Measurements from ENCODE around the gene OSGEP.

Gene OSGEP

DNA sequence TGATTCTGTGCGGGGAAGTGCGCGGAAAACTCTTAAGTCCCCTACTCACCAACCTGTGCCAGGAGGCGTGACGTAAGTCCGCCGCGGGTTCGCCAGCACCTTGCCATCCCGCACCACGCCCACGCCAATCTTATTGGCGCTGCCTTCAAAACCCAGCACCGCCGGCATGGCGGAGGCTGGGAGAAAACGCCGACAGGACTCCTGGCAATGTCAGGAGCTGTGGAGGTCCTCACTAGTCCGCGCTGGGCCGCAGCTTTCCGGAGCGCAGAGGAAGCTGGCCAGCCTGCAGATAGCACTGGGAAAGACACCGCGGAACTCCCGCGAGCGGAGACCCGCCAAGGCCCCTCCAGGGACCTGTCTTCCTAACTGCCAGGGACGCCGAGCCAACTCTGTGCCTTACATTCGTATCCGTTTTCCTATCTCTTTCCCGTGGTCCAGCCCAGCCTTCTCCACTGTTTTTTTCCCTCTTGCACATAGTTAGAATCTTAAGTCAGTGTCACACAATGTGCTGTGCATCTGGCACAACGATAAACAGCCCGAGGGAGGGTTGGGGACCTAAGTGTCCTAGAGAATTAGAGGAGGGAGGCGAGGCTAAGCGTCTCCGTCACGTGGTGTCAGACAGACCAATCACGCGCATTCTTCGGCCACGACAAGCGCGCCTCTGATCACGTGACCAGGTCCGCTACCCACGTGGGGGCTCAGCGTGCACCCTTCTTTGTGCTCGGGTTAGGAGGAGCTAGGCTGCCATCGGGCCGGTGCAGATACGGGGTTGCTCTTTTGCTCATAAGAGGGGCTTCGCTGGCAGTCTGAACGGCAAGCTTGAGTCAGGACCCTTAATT is at the start of gene OSGEP, which contains the start of gene APEX1:
TSS of gene OSGEP (minus strand) at position 297 of the 839 bp plus-strand sequence. CDS start at position 168, 129 bp downstream.
TSS of gene APEX1 (plus strand) at position 711 of the 839 bp plus-strand sequence. CDS start 420 bp downstream, outside the sequence.
- DNase-seq (ENCODE audit: low read depth in 1 of 2, low spot score in 1 of 2) = peak; percentile 89 to 94

DNA sequence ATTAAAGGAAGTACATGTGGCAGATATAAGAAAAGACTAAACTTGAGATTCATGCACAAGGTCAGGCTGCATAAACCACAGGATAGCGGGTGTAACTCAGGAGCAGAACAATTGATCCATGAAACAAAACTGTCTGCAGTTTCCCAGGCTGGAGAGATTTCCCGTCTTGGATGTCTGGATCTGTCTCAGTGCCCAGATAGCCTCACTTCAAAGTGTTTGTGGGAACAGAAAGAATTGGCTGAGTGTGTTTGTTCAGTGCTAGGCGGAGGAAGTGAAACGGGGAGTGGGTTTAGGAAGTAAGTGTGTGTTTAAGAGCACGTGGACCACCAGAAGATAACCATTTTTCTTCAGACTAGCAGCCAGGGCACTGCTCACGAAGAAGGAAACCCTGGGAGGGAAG is 49.3 kb upstream of the OSGEP start:
- no peak for DNase-seq (ENCODE audit: low read depth in 1 of 2, low spot score in 1 of 2)

DNA sequence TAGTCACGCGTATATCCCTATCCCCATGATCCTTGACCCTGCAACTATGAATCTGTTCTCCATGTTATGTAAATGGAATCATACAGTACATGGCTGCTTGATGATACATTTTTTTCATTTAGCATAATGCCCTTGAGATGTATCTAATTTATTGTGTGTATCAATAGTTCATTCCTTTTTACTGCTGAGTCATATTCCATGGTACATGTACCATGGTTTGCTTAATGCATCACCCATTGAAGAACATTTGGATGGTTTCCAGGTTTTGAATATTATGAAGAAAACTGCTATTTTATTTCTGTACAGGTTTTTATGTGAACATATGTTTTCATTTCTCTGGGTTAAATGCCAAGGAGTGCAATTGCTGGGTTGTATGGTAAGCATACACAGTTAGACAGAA is 46.7 kb upstream of the OSGEP start:
- no peak for DNase-seq (ENCODE audit: low read depth in 1 of 2, low spot score in 1 of 2)

DNA sequence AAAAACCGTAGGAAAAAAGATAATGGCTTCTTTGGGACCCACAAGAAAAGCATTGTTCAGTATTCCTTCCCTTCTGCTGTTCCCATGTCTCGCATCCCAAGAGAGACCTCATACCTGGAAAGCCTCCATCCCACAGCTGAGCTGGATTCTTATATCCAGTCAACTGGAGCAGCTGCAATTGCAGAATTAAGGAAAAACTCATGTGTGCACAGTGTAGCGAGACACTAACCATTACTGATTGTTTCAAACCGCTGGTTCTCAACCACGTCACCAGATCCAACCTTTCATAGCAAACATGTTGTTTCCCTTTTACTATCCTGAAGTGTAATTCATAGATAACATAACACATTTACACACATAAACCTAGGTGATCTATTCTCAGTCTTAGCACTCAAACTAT is 45.3 kb upstream of the OSGEP start:
- DNase-seq (ENCODE audit: low read depth in 1 of 2, low spot score in 1 of 2) = no peak

DNA sequence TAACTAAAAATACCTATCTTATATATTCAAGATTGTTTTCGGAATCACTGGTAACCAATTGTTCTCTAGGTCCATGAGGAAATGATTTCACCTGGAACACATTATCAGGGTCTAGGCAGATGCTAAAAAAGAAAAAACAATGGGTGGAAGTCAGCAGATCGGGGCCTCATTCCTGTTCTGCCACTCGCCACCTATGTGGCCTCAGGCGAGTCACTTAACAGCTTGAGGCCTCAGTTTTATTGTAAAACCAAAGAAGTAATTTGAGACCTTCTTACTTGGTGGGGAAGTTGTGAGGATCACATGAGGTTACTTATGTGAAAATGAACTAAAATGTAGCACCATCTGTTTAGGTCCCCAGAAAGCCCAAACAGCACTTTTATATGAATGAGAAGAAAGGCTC is 44.5 kb upstream of the OSGEP start:
- no peak for DNase-seq (ENCODE audit: low read depth in 1 of 2, low spot score in 1 of 2)

DNA sequence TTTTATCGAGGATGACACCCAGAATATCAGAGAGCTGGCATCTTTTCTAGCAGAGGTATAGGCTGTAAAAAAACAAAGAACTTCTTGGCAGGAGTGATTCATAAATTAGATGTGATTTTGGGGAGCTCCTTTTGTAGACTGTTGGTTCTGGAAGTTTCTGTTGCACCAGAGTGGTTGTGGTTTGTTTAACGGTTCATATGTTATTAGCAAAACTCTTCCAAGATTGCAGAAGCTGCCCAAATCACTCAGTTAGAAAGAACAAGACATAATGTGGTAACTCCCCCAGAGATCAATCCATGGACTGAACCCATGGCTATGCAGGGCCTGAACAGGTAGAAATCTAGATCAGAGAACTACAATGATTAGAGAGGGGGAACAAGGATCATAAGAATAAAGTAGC is 44.0 kb upstream of the OSGEP start:
- DNase-seq (ENCODE audit: low read depth in 1 of 2, low spot score in 1 of 2) = no peak

DNA sequence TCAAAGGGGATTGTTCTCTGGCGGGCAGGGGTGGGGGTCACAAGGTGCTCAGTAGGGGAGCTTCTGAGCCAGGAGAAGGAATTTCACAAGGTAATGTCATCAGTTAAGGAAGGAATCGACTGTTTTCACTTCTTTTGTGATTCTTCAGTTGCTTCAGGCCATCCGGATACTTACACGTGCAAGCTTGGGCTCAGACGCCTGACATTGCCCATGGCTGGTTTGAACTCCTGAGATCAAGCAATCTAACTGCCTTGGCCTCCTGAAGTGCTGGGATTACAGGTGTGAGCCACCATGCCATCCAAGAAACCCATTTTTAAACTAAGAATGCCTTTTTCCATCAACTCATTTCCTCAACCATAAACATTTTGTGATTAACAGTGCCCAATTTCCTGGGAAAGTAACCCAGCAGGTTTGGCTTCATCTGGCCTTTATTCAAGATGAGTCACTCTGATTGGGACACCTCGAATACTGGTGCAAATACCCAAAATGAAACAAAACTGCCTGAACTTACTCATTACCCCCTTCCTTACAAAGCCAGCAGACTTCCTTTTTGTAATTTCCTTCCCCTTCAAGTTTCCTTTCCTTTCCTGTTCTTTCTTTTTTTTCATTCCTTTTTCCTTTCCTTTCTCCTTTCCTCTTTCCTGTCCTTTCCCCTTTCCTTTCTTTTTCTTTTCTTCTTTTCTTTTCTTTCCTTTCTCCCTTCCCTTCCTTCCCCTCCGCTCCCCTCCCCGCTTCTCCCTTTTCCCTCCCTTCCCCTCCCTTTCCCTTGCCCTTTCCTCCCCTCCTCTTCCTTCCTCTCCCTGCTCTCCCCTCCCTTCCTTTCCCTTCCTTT is 40.5 kb upstream of the OSGEP start:
- DNase-seq (ENCODE audit: low read depth in 1 of 2, low spot score in 1 of 2) = no peak

DNA sequence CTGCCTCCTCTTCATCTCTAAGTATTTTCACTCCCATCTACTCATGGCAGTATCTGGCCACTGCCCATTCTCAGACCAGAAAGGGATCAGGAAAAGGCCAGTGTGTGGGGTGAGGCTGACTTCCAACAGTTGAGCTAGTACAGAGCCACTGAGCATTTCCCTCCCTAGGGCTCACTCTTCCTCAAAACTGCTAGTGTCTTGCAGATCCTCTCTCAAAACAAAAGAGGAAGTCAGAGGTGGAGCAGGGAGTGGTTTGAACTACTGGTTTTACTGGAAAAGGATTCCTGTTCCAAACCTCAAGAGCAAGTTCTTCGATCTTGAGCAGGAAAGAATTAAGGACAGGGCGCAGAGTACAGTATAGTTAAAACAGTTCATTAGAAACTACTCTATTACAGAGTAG is 39.0 kb upstream of the OSGEP start:
- DNase-seq (ENCODE audit: low read depth in 1 of 2, low spot score in 1 of 2) = no peak

DNA sequence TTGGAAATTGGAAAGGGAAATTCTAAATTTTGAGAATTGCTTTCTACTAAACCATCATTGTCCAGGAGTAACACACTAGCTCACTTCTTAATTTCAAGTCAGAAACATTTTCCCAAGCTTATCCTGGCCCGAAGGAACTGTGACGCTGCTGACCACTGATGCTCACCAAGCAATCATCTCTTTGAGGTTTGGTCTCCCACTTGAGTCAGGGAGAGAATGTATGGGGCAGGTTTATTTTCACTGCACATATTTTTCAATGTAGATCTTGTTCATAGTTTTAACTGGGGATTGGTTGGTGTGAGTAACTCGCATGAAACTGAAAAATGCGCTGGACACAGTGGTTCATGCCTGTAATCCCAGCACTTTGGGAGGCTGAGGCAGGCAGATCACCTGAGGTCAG is 37.9 kb upstream of the OSGEP start:
- DNase-seq (ENCODE audit: low read depth in 1 of 2, low spot score in 1 of 2) = no peak

DNA sequence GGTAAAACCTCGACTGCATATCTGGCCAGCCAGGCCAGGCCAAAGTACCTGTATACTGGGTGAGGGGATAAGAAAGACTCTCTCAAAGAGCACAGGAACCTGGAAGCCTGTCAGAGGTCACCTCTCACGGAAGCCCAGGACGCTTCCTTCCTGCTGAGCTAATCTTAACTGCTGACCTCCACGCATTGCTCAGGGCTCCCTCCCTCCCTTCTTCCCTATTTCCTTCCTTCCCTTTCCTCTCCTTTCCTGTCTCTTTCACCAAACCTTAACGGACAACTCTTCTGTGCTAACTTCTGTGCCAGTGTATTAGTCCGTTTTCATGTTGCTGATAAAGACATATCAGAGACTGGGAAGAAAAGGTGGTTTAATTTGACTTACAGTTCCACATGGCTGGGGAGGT is 36.0 kb upstream of the OSGEP start:
- DNase-seq (ENCODE audit: low read depth in 1 of 2, low spot score in 1 of 2) = no peak

DNA sequence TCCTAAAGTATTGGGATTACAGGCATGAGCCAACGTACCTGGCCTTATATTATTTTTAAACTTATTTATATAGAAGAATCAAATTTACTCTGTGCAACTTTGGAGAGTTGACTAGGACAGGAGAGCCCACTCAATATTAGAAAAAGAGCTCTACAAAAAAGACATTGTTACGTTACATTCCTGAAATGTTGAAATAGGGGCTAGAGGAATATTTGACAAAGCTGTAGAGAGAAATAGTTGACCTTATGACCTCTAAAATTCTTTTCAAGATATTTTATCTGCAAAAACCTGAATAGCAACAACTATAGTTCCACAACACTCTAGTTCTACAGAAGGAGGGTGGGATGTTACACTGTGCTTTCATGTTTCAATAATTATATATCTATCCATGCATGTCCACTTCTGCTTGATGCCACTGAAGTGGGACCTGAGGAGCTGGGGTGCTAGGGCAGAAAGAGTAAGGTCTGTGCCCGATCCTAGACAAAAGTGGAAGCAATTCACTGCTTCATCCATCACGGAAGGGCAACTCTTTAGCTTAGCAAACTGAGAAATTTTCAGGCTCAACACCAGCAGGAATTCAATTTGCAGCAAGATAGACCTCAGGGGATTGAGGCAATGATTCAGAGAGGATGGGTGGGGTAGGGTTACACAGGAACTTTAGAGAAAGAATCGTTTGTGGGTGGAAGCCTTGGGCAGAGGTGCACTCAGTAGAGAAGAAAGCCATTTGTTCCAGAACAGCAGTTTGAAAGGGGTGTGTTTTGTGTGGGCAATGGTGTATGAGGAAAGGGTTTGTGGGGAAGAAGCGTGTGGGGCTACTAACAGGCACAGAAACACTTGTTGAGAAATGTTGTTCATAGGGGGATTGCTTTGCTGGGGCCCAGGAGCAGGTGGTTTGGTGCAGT is 34.7 kb upstream of the OSGEP start:
- DNase-seq (ENCODE audit: low read depth in 1 of 2, low spot score in 1 of 2) = no peak

DNA sequence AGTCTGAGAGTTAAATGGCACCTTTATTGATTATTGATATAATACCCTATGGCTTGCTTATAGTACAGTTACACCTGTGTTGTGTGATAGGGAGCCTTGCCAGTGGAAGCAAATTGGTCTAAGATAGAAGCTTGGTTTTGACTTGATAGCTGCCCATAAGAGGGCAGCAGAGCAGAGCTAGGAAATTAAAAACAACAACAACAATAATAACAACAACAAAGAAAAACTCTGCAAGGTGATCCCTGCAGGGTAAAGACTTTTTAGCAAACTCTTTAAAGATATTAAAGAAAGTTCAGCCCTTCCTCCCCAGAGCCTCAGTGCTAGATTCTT is 32.7 kb upstream of the OSGEP start:
- no peak for DNase-seq (ENCODE audit: low read depth in 1 of 2, low spot score in 1 of 2)

DNA sequence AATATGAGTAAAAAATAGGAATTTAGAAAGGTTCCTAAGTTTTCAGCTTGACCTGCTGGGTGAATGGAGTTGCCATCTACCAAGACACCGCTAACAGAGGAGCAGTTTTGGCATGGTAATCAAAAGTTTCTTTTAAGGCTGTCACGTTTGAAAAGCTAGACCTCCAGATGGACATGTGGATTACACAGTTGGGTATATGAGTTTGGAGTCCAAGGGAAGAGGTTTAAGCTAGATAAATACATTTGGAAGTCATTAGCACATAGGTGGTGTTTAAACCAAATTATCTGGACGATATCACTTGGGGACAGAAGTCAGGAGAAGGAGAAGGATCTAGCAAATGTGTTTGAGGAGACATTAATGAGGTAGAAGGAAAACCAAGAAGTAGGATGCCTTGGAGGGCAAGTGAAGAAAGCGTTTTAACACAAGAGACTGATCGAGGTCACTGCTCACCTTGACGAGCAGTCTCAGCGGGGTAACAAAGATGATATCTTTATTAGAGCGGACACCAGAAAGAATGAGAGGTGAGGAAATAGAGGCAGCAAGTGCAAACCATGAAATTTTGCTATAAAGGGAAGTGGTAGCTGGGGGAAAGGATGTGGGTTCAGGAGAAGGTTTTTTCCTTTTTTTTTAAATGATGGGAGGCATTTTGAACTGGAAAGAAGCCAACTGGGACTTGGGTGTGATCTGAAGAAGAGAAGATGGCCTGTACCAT is 32.2 kb upstream of the OSGEP start:
- DNase-seq (ENCODE audit: low read depth in 1 of 2, low spot score in 1 of 2) = no peak

DNA sequence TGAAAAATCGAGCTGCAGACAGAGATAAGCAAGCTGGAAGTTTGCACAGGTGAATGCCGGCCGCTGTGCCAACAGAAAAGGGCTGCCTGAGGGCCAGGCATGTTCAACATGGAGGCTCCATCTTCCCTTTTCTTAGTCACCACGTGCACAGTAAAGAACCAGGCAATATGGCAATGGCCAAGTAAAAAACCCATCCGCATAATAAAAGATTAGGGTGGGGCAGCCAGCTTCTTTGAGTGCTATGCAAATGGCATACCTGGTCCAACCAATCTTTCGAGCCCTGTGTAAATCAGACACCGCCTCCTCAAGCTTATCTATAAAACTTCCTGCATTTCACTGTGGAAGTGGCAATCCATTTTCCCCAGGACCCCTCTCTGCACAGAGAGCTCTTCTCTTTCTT is 31.3 kb upstream of the OSGEP start:
- no peak for DNase-seq (ENCODE audit: low read depth in 1 of 2, low spot score in 1 of 2)

DNA sequence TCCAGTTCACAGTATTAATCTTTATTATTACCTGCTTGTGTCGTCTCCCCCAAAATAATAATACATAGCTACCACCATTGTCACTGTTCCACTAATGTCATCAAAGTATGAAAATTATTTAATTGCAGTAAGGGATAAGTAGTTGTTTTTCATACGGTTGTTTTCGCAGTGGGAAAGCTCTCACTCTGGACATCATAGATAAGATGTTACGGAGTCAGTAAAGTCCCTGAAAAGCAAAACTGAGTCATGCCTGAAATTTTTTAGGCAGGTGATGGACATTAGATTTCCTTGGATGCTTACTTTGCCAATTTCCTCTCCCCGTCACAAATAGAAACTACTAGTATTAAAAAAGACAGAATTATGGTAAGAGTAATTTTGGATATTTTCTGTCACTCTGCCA is 27.8 kb upstream of the OSGEP start:
- DNase-seq (ENCODE audit: low read depth in 1 of 2, low spot score in 1 of 2) = no peak

DNA sequence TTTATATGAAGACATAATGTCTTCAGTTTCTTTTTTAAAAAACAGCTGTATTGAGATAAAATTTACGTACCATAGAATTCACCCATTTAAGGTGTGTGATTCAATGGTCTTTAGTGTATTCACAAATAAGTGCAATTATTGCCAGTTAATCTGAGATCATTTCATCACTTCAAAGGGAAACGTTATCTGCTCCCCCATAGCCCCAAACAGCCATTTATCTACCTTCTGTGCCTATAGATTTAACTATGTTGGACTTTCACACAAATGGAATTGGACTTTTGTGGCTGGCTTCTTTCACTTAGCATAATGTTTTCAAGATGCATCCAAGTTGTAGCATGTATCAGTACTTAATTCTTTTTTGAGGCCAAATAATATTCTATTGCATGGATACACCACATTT is 24.3 kb upstream of the OSGEP start:
- DNase-seq (ENCODE audit: low read depth in 1 of 2, low spot score in 1 of 2) = no peak

DNA sequence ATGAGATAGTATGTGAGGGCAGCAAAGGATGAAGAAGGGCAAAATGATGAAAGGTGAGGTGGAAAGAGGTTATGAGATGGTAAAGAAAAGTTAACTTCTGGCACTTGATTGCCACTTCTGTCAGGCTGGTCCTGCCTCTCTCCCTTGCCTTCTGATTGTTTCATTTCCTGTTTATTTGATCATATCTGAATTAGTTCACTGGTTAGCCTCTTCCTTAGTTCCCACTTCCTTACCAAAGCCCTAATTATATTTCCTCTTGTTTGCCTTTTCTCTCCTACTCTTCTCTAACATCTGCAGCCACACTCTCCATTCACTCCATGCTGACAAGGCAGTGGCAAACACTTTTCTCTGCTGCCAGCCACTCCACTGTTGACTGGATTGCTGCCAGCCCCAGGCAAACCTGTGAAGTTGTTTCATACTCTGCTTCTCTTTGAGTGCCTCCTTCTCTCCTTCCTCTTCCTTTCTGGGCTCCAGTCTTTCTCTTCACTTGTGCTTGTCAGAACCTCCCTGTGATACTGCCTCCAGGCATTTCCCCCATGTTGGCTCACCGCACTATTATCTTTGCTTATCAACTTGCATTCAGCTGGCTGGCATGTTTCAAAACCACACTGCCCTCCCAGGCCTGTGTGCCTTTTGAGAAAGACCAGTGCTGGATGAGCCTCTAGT is 22.7 kb upstream of the OSGEP start:
- DNase-seq (ENCODE audit: low read depth in 1 of 2, low spot score in 1 of 2) = no peak

DNA sequence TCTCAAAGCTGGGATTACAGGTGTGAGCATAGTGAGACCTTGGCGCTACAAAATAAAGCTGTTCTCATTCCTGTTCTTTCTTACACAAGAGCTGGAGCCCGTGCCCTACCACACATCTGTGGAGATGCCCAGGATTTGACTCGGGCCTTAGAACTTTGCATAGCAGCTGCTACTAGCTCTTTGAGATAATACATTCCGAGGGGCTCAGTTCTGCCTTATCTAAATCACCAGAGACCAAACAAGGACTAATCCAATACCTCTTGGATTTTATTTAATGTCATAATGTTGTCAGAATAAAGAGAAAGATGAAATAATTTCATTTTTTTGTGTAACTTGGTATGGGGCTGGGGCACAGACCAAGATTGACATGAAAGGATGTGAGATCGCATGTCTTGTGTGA is 22.2 kb upstream of the OSGEP start:
- no peak for DNase-seq (ENCODE audit: low read depth in 1 of 2, low spot score in 1 of 2)

DNA sequence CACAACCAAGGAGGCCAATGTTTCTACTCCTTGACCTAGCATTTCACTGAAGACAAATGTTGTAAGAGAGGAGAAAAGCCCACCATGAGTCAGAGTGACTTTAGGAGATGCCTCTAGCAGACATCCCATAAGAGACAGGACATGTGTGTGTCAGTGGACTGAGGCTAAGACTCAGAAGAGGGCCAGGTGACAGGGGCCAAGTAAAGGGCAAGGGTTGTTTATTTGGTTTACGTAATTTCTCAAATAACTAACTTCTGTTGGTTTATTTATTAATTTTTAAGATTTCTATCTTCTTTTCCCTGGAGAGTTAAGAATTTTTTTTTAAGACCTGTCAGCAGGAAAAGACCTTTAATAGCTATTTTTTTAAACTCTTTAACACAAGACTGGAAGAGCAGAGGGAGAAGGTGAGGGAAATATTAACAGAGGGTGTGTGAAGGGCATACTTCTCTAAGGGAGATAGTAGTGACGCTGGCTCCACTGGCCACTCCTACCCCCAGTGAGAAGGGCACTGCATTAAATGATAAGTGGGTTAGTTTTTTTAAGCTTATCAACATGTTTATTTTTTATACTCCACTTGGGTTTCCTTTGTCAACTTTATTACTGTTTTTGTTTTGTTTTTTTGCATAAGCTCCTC is 18.0 kb upstream of the OSGEP start:
- DNase-seq (ENCODE audit: low read depth in 1 of 2, low spot score in 1 of 2) = no peak

DNA sequence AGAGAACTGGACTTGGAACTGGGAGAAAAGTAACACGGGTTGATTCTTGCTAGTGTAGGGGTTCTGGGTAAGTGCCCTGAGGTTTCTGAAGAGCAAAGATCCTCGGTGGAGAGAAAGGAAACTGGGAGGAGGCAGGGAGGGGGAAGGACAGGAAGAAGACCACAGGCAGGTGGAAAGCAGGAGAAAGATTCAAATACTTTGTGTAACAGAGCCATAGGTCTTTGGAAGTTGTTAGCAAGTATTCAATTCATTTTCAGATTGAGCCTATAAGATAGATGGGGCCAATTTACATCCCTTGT is 15.9 kb upstream of the OSGEP start:
- DNase-seq (ENCODE audit: low read depth in 1 of 2, low spot score in 1 of 2) = no peak

Measured in stimulated activated CD4-positive, alpha-beta T cell treated with anti-CD3 and anti-CD28 coated beads, Interleukin-15, amount 100 ng/mL, for 1 hour (primary cell).